ENCODE results near the gene FHAD1. TPM values are rescaled to one million over a fixed set of nuclear protein-coding genes. Genes with fewer than 3 reads are reported as not detected.
A peak's percentile ranks its signal among the peaks of the same experiment; 100 is the strongest.

FHAD1 gene
- total RNA-seq, 1 donor from 2014 or later, result not detected

- Histone ChIP-seq H3K27me3 (ENCODE audit: control insufficient read depth, insufficient read depth, low read length) (peaks cover 2% of the 10 kb centered on the region), H3K36me3 (ENCODE audit: control insufficient read depth, insufficient read depth, low read length) (no peaks in the 10 kb centered on the region), H3K4me3 (ENCODE audit: low read depth, low read length) (no peak overlapping the region)
- DNase-seq (ENCODE audit: low read depth) (no peak), FAIRE-seq (no peak)
- TF ChIP-seq, protein P1, sequence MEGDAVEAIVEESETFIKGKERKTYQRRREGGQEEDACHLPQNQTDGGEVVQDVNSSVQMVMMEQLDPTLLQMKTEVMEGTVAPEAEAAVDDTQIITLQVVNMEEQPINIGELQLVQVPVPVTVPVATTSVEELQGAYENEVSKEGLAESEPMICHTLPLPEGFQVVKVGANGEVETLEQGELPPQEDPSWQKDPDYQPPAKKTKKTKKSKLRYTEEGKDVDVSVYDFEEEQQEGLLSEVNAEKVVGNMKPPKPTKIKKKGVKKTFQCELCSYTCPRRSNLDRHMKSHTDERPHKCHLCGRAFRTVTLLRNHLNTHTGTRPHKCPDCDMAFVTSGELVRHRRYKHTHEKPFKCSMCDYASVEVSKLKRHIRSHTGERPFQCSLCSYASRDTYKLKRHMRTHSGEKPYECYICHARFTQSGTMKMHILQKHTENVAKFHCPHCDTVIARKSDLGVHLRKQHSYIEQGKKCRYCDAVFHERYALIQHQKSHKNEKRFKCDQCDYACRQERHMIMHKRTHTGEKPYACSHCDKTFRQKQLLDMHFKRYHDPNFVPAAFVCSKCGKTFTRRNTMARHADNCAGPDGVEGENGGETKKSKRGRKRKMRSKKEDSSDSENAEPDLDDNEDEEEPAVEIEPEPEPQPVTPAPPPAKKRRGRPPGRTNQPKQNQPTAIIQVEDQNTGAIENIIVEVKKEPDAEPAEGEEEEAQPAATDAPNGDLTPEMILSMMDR (IDR thresholded peaks at IDR 0.05; ENCODE audit: insufficient read depth, low read length, severe bottlenecking), result no peak
These were observed 74.6 kb downstream of the FHAD1 start for GRCh38 chr1:15321601-15322000.

DNA sequence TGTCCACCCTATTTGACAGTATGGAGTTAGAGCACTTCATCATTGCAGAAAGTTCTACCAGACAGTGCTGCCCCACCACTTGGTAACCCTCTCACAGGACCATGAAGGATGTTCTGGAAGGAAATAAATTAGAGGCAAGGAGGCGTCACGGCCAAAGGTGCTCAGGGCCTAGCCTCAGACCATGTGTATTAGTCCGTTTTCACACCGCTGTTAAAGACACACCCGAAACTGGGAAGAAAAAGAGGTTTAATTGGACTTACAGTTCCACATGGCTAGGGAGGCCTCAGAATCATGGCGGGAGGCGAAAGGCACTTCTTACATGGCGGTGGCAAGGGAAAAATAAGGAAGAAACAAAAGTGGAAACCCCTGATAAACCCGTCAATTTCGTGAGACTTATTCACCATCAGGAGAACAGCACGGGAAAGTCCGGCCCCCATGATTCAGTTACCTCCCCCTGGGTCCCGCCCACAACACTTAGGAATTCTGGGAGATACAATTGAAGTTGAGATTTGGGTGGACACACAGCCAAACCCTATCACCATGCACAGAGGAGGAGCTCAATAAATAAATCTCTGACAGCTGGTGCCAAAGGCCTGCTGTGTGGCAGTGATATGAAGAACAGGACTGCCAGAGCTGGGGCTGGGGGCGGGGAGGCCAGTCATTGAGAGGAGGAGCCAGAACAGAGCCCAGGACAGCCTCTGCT, 75.8 kb downstream of the FHAD1 start:
- TF ChIP-seq, protein P1 (IDR thresholded peaks at IDR 0.05; ENCODE audit: insufficient read depth, low read length, severe bottlenecking), result no peak
- Histone ChIP-seq H3K36me3 (ENCODE audit: control insufficient read depth, insufficient read depth, low read length) (no peaks in the 10 kb centered on the region), H3K27me3 (ENCODE audit: control insufficient read depth, insufficient read depth, low read length) (peaks cover 2% of the 10 kb centered on the region), H3K4me3 (ENCODE audit: low read depth, low read length) (no peak overlapping the region)
- FAIRE-seq (no peak), DNase-seq (ENCODE audit: low read depth) (no peak)

GRCh38 chr1:15323351-15323988, 76.4 kb downstream of the FHAD1 start:
- H3K4me3 ChIP-seq (ENCODE audit: low read depth, low read length), result no peak overlapping the region
- TF ChIP-seq, protein P1 (IDR thresholded peaks at IDR 0.05; ENCODE audit: insufficient read depth, low read length, severe bottlenecking), result peak; percentile 93
- no peaks in the 10 kb centered on the region for H3K27me3 ChIP-seq (ENCODE audit: control insufficient read depth, insufficient read depth, low read length)
- no peak for FAIRE-seq
- H3K36me3 ChIP-seq (ENCODE audit: control insufficient read depth, insufficient read depth, low read length), result no peaks in the 10 kb centered on the region
- DNase-seq (ENCODE audit: low read depth), result peak; percentile 65

GRCh38 chr1:15323989-15324868, 77.2 kb downstream of the FHAD1 start:
- Histone ChIP-seq H3K36me3 (ENCODE audit: control insufficient read depth, insufficient read depth, low read length) (no peaks in the 10 kb centered on the region), H3K27me3 (ENCODE audit: control insufficient read depth, insufficient read depth, low read length) (no peaks in the 10 kb centered on the region), H3K4me3 (ENCODE audit: low read depth, low read length) (no peak overlapping the region)
- TF ChIP-seq, protein P1 (IDR thresholded peaks at IDR 0.05; ENCODE audit: insufficient read depth, low read length, severe bottlenecking), result no peak
- DNase-seq (ENCODE audit: low read depth), result no peak
- no peak for FAIRE-seq

DNA sequence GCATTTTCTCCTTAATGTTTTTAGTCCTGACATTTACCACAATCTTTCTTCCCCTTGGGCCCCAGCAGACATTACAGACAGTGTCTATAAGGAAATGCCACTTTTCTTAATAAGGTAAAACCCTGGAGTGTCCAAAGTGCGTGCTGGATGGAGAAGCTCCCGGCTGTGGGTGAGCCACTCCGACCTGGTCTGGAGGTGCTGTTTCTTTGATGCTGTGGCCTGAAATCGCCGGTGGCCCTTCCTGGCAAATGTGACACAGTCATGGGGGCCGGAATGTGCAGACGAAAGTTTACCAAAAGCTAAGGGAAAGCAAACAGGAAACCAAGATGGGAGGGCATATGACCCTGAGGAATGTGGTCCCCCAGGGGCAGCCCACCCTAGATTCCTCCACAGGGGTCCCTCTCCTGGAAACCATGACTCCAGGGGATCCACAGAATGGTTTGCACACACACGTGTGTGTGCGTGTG, 77.9 kb downstream of the FHAD1 start:
- H3K4me3 ChIP-seq (ENCODE audit: low read depth, low read length), result no peak overlapping the region
- H3K27me3 ChIP-seq (ENCODE audit: control insufficient read depth, insufficient read depth, low read length), result no peaks in the 10 kb centered on the region
- DNase-seq (ENCODE audit: low read depth), result no peak
- TF ChIP-seq, protein P1 (IDR thresholded peaks at IDR 0.05; ENCODE audit: insufficient read depth, low read length, severe bottlenecking), result no peak
- no peak for FAIRE-seq
- no peaks in the 10 kb centered on the region for H3K36me3 ChIP-seq (ENCODE audit: control insufficient read depth, insufficient read depth, low read length)

All from bronchial epithelial cell (primary cell).